ENCODE results near the gene PIP5K1C.

DNA sequence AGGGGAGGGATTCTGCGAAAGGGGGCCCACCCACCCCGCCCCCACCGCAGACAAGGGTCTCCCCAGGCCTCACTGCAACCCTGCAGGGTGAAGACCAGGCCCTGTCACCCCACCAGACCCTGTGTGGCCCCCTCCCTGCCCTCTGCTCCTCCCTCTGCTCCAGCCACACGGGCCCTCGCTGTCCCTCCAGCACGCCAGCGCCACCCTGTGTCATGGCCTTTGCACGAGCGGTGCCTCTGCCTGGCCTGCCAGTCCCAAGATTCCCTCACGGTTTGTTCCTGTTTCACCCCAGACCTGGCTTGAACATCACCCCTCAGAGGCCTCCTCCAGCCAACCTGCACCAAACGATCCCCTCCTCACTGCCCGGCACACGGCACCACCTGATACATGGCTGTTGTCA is 27.3 kb downstream of the PIP5K1C start:
- TF ChIP-seq, protein P1, sequence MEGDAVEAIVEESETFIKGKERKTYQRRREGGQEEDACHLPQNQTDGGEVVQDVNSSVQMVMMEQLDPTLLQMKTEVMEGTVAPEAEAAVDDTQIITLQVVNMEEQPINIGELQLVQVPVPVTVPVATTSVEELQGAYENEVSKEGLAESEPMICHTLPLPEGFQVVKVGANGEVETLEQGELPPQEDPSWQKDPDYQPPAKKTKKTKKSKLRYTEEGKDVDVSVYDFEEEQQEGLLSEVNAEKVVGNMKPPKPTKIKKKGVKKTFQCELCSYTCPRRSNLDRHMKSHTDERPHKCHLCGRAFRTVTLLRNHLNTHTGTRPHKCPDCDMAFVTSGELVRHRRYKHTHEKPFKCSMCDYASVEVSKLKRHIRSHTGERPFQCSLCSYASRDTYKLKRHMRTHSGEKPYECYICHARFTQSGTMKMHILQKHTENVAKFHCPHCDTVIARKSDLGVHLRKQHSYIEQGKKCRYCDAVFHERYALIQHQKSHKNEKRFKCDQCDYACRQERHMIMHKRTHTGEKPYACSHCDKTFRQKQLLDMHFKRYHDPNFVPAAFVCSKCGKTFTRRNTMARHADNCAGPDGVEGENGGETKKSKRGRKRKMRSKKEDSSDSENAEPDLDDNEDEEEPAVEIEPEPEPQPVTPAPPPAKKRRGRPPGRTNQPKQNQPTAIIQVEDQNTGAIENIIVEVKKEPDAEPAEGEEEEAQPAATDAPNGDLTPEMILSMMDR (IDR thresholded peaks at IDR 0.05; ENCODE audit: insufficient read depth, low read depth, low read length), result no peak
- TF ChIP-seq EZH2 (IDR thresholded peaks at IDR 0.05; ENCODE audit: insufficient read depth, low read length), result no peak

All from astrocyte (in vitro differentiated cells and primary cell).